Gastroesophageal sphincter (tissue), 4 donors: ENCODE results near the gene MFAP1. TPM values are rescaled to one million over a fixed set of nuclear protein-coding genes. Genes with fewer than 3 reads are reported as not detected.

Source experiments
- ATAC-seq: fragments of 150-250 bp; one replicate; pipeline ENCODE4 v1.9.1; 2016; ENCODE audit warnings: mild to moderate bottlenecking, moderate library complexity
- H3K27ac ChIP-seq, 4 donors: fragments of 200-600 bp; sonication (generic) in 3 of 4; 1 replicate in 3 of 4; 2 replicates in 1 of 4; pipeline ENCODE4 v1.5.1; 2016 to 2019
- H3K27me3 ChIP-seq: fragments of 200-600 bp; sonication (generic); one replicate; pipeline ENCODE4 v1.5.1; 2019
- H3K36me3 ChIP-seq, 2 donors: fragments of 200-600 bp; sonication (generic); one replicate each; pipeline ENCODE4 v1.5.1; 2019; ENCODE audit warnings: control low read depth in 1 of 2
- H3K4me1 ChIP-seq, 3 donors: fragments of 200-600 bp; sonication (generic); 1 replicate in 2 of 3; 2 replicates in 1 of 3; pipeline ENCODE4 v1.5.1; 2016 to 2019; ENCODE audit warnings: control low read depth in 2 of 3
- H3K4me3 ChIP-seq, 2 donors: fragments of 200-600 bp; sonication (generic); one replicate each; pipeline ENCODE4 v1.5.1; 2019; ENCODE audit warnings: mild to moderate bottlenecking in 1 of 2, moderate library complexity in 1 of 2
- H3K9me3 ChIP-seq, 3 donors: fragments of 200-600 bp; sonication (generic); one replicate each; pipeline ENCODE4 v1.5.1; 2017 to 2019; ENCODE audit warnings: control low read depth in 2 of 3
- CTCF ChIP-seq, 4 experiments: fragments of 200-600 bp in 2 of 4; fragments of 450-650 bp in 2 of 4; sonication (generic) in 1 of 4; IDR thresholded peaks; one replicate each; pipeline ENCODE4 v1.5.1; 2017 to 2019; ENCODE audit warnings: antibody characterized with exemption in 4 of 4, mild to moderate bottlenecking in 2 of 4, moderate library complexity in 2 of 4
- EP300 ChIP-seq: sonication (generic); formaldehyde crosslinking; IDR thresholded peaks from one replicate; pipeline ENCODE4 v1.6.1; 2017; ENCODE audit warnings: antibody characterized with exemption, mild to moderate bottlenecking
- POLR2A ChIP-seq, 2 donors: fragments of 450-650 bp; IDR thresholded peaks; one replicate each; pipeline ENCODE4 v1.6.1; 2017; ENCODE audit warnings: antibody characterized with exemption in 2 of 2, mild to moderate bottlenecking in 2 of 2, moderate library complexity in 1 of 2
- POLR2AphosphoS5 ChIP-seq: sonication (generic); formaldehyde crosslinking; IDR thresholded peaks from one replicate; pipeline ENCODE4 v1.6.1; 2017; ENCODE audit warnings: antibody characterized with exemption
- WGBS, 2 donors: methylation state at CpG; one replicate each; pipeline ENCODE4 v1.1.5; 2018; ENCODE audit warnings: low coverage in 1 of 2; 5-methylcytosine and 5-hydroxymethylcytosine counted together
- total RNA-seq, 4 donors: library from RNA; depleted of rRNA; stranded (reverse); fragments of >200 nt; gene quantifications; one replicate each; pipeline ENCODE4 v1.1.0, GENCODE V29; 2016

The MFAP1 gene
- total RNA-seq, 4 donors from 2014 or later = 16.5 to 27.2 (median 19.7) TPM

GRCh38 chr15:43799209-43799944 lies 25.1 kb downstream of the MFAP1 start:
- H3K4me1 ChIP-seq = peaks cover 2 to 71% (median 19%) of the 10 kb centered on the region in 3 donors
- no peak for TF ChIP-seq POLR2A (IDR thresholded peaks at IDR 0.05)
- TF ChIP-seq EP300 = no peak
- no peak for TF ChIP-seq POLR2AphosphoS5
- TF ChIP-seq CTCF (IDR thresholded peaks at IDR 0.05) = no peak
- H3K27ac ChIP-seq = peak overlapping the region; percentile 72 to 93 (median 92)
- 84 to 87% methylated on average over 9 to 14 of the region's 16 CpGs for WGBS, 2 donors
- no peaks in the 10 kb centered on the region for H3K9me3 ChIP-seq
- peaks cover 0 to 87% of the 10 kb centered on the region in 2 donors for H3K36me3 ChIP-seq
- H3K4me3 ChIP-seq = peak overlapping the region in 1 of 2 donors; percentile 75
- ATAC-seq = no peak
- no peaks in the 10 kb centered on the region for H3K27me3 ChIP-seq

- H3K27me3 ChIP-seq = no peaks in the 10 kb centered on the region
- no peaks in the 10 kb centered on the region for H3K9me3 ChIP-seq
- no peak for ATAC-seq
- no peak for TF ChIP-seq POLR2AphosphoS5
- TF ChIP-seq POLR2A (IDR thresholded peaks at IDR 0.05) = no peak
- no peak for TF ChIP-seq CTCF (IDR thresholded peaks at IDR 0.05)
- no peak for TF ChIP-seq EP300
- peaks cover 0 to 67% of the 10 kb centered on the region in 2 donors for H3K36me3 ChIP-seq
- H3K4me1 ChIP-seq = peaks cover 5 to 80% (median 33%) of the 10 kb centered on the region in 3 donors
- peak overlapping the region in 1 of 4 donors; percentile 19 for H3K27ac ChIP-seq
- 71% methylated on average over 1 to 3 of the region's 3 CpGs for WGBS, 2 donors
- H3K4me3 ChIP-seq = no peak overlapping the region
These were observed 27.9 kb downstream of the MFAP1 start for GRCh38 chr15:43796566-43796965.

- no peaks in the 10 kb centered on the region for H3K9me3 ChIP-seq
- peak overlapping the region in 1 of 4 donors; percentile 13 for H3K27ac ChIP-seq
- no peak overlapping the region for H3K4me3 ChIP-seq
- H3K36me3 ChIP-seq = peaks cover 0 to 65% of the 10 kb centered on the region in 2 donors
- peaks cover 5 to 79% (median 28%) of the 10 kb centered on the region in 3 donors for H3K4me1 ChIP-seq
- TF ChIP-seq EP300 (no peak), POLR2AphosphoS5 (no peak), CTCF (IDR thresholded peaks at IDR 0.05) (no peak), POLR2A (IDR thresholded peaks at IDR 0.05) (no peak)
- H3K27me3 ChIP-seq = no peaks in the 10 kb centered on the region
- no peak for ATAC-seq
These were observed 28.5 kb downstream of the MFAP1 start for GRCh38 chr15:43795997-43796396.

- Histone ChIP-seq H3K9me3 (no peaks in the 10 kb centered on the region), H3K27me3 (no peaks in the 10 kb centered on the region), H3K36me3 (peaks cover 0 to 65% of the 10 kb centered on the region in 2 donors), H3K27ac (peak overlapping the region in 2 of 4 donors; percentile 13 to 99), H3K4me1 (peaks cover 5 to 75% (median 27%) of the 10 kb centered on the region in 3 donors), H3K4me3 (no peak overlapping the region)
- no peak for ATAC-seq
- WGBS, 2 donors = 80 to 100% methylated on average over 2 of the region's 2 CpGs
- no peak for TF ChIP-seq POLR2AphosphoS5
These were observed 29.3 kb downstream of the MFAP1 start for GRCh38 chr15:43795197-43795596.

GRCh38 chr15:43794269-43795037 lies 30.0 kb downstream of the MFAP1 start:
- peaks cover 5 to 67% (median 20%) of the 10 kb centered on the region in 3 donors for H3K4me1 ChIP-seq
- H3K4me3 ChIP-seq = no peak overlapping the region
- peak overlapping the region in 3 of 4 donors; percentile 13 to 99 (median 96) for H3K27ac ChIP-seq
- TF ChIP-seq POLR2AphosphoS5 = no peak
- no peak for TF ChIP-seq CTCF (IDR thresholded peaks at IDR 0.05)
- no peak for TF ChIP-seq EP300
- no peak for TF ChIP-seq POLR2A (IDR thresholded peaks at IDR 0.05)
- H3K36me3 ChIP-seq = peaks cover 0 to 59% of the 10 kb centered on the region in 2 donors
- no peaks in the 10 kb centered on the region for H3K27me3 ChIP-seq
- no peak for ATAC-seq
- H3K9me3 ChIP-seq = no peaks in the 10 kb centered on the region
- 59% methylated on average over 7 of the region's 9 CpGs; no CpG with 5 or more reads in 1 of the 2 donors for WGBS, 2 donors
